Subcutaneous abdominal adipose tissue (tissue), 5 donors: ENCODE data around the gene MEX3D.
A peak's percentile ranks its signal among the peaks of the same experiment; 100 is the strongest.

Experiments used
- H3K27ac ChIP-seq: one replicate; pipeline ENCODE4 v1.7.0; 2013; ENCODE audit warnings: low read depth, mild to moderate bottlenecking, inconsistent platforms, low read length, moderate library complexity
- H3K27me3 ChIP-seq, 5 donors: one replicate each; pipeline ENCODE4 v1.7.0; 2013; ENCODE audit warnings: low read length in 5 of 5, inconsistent platforms in 1 of 5; ENCODE audit not compliant: control insufficient read depth in 5 of 5, insufficient read depth in 4 of 5
- H3K36me3 ChIP-seq, 5 donors: one replicate each; pipeline ENCODE4 v1.7.0; 2013; ENCODE audit warnings: low read length in 5 of 5; ENCODE audit not compliant: control insufficient read depth in 5 of 5, insufficient read depth in 5 of 5
- H3K4me1 ChIP-seq, 5 donors: one replicate each; pipeline ENCODE4 v1.7.0; 2013; ENCODE audit warnings: low read length in 5 of 5, mild to moderate bottlenecking in 3 of 5, moderate library complexity in 1 of 5; ENCODE audit not compliant: control insufficient read depth in 5 of 5, insufficient read depth in 5 of 5
- H3K4me3 ChIP-seq, 5 donors: one replicate each; pipeline ENCODE4 v1.7.0; 2013; ENCODE audit warnings: low read length in 5 of 5, low read depth in 1 of 5
- H3K9ac ChIP-seq, 5 donors: one replicate each; pipeline ENCODE4 v1.7.0; 2013; ENCODE audit warnings: low read length in 5 of 5, mild to moderate bottlenecking in 4 of 5, moderate library complexity in 3 of 5
- H3K9me3 ChIP-seq, 5 donors: one replicate each; pipeline ENCODE4 v1.7.0; 2013; ENCODE audit warnings: low read length in 5 of 5; ENCODE audit not compliant: control insufficient read depth in 5 of 5
- donor health status: healthy.
- donor health status: healthy.
- donor health status: healthy.
- donor health status: healthy.
- donor health status: healthy.

MEX3D gene

GRCh38 chr19:1561236-1561842 lies 6.8 kb downstream of the MEX3D start:
- H3K9me3 ChIP-seq, result no peaks in the 10 kb centered on the region
- H3K27me3 ChIP-seq, result no peaks in the 10 kb centered on the region
- H3K4me1 ChIP-seq, result peaks cover 0 to 22% (median 21%) of the 10 kb centered on the region in 5 donors
- peak overlapping the region in 1 of 5 donors; percentile 6 for H3K4me3 ChIP-seq
- H3K9ac ChIP-seq, result peak overlapping the region in 1 of 5 donors; percentile 68
- peaks cover 0 to 6% (median 4%) of the 10 kb centered on the region in 5 donors for H3K36me3 ChIP-seq
- no peak overlapping the region for H3K27ac ChIP-seq

GRCh38 chr19:1560286-1560882 lies 7.7 kb downstream of the MEX3D start:
- Histone ChIP-seq H3K36me3 (peaks cover 0 to 12% (median 6%) of the 10 kb centered on the region in 5 donors), H3K27ac (no peak overlapping the region)

GRCh38 chr19:1558552-1558951 lies 9.6 kb downstream of the MEX3D start:
- Histone ChIP-seq H3K27me3 (no peaks in the 10 kb centered on the region), H3K4me3 (no peak overlapping the region), H3K9ac (no peak overlapping the region), H3K36me3 (peaks cover 0 to 15% (median 6%) of the 10 kb centered on the region in 5 donors), H3K27ac (no peak overlapping the region), H3K4me1 (peaks cover 0 to 14% (median 13%) of the 10 kb centered on the region in 5 donors), H3K9me3 (no peaks in the 10 kb centered on the region)

More at GRCh38 chr19:1560286-1560882, 7.7 kb downstream of the MEX3D start:
- no peaks in the 10 kb centered on the region for H3K9me3 ChIP-seq
- H3K4me3 ChIP-seq, result no peak overlapping the region
- no peaks in the 10 kb centered on the region for H3K27me3 ChIP-seq
- H3K4me1 ChIP-seq, result peaks cover 0 to 14% (median 13%) of the 10 kb centered on the region in 5 donors
- H3K9ac ChIP-seq, result peak overlapping the region in 2 of 5 donors; percentile 35 to 68

GRCh38 chr19:1556390-1557070 lies 11.6 kb downstream of the MEX3D start:
- peaks cover 0 to 14% (median 13%) of the 10 kb centered on the region in 5 donors for H3K4me1 ChIP-seq

GRCh38 chr19:1555487-1556389 lies 12.4 kb downstream of the MEX3D start:
- H3K36me3 ChIP-seq, result peaks cover 0 to 15% (median 6%) of the 10 kb centered on the region in 5 donors
- H3K4me1 ChIP-seq, result peaks cover 0 to 7% (median 7%) of the 10 kb centered on the region in 5 donors
- H3K9me3 ChIP-seq, result no peaks in the 10 kb centered on the region
- H3K27ac ChIP-seq, result no peak overlapping the region
- H3K9ac ChIP-seq, result no peak overlapping the region
- peaks cover 0 to 4% (median 0%) of the 10 kb centered on the region in 5 donors for H3K27me3 ChIP-seq
- no peak overlapping the region for H3K4me3 ChIP-seq

More at GRCh38 chr19:1556390-1557070, 11.6 kb downstream of the MEX3D start:
- H3K27me3 ChIP-seq, result peaks cover 0 to 3% (median 0%) of the 10 kb centered on the region in 5 donors
- H3K27ac ChIP-seq, result no peak overlapping the region
- H3K4me3 ChIP-seq, result no peak overlapping the region
- no peak overlapping the region for H3K9ac ChIP-seq
- H3K36me3 ChIP-seq, result peaks cover 0 to 15% (median 6%) of the 10 kb centered on the region in 5 donors
- no peaks in the 10 kb centered on the region for H3K9me3 ChIP-seq

GRCh38 chr19:1554968-1555367 lies 13.2 kb downstream of the MEX3D start:
- H3K9ac ChIP-seq, result no peak overlapping the region
- H3K4me3 ChIP-seq, result no peak overlapping the region
- no peak overlapping the region for H3K27ac ChIP-seq
- peaks cover 0 to 15% (median 6%) of the 10 kb centered on the region in 5 donors for H3K36me3 ChIP-seq
- peaks cover 0 to 4% (median 0%) of the 10 kb centered on the region in 5 donors for H3K27me3 ChIP-seq
- no peaks in the 10 kb centered on the region for H3K9me3 ChIP-seq
- no peaks in the 10 kb centered on the region for H3K4me1 ChIP-seq

- Histone ChIP-seq H3K27ac (no peak overlapping the region), H3K4me1 (no peaks in the 10 kb centered on the region), H3K9me3 (no peaks in the 10 kb centered on the region), H3K9ac (no peak overlapping the region), H3K36me3 (peaks cover 0 to 15% (median 6%) of the 10 kb centered on the region in 5 donors), H3K27me3 (peaks cover 0 to 6% (median 0%) of the 10 kb centered on the region in 5 donors), H3K4me3 (no peak overlapping the region)
These were observed 14.7 kb downstream of the MEX3D start for GRCh38 chr19:1553415-1553814.

- Histone ChIP-seq H3K27ac (no peak overlapping the region), H3K4me1 (peaks cover 0 to under 1% (median 0%) of the 10 kb centered on the region in 5 donors), H3K36me3 (peaks cover 0 to 11% (median 1%) of the 10 kb centered on the region in 5 donors), H3K27me3 (peaks cover 0 to 6% (median 0%) of the 10 kb centered on the region in 5 donors), H3K4me3 (no peak overlapping the region), H3K9me3 (no peaks in the 10 kb centered on the region), H3K9ac (peak overlapping the region in 1 of 5 donors; percentile 3)
These were observed 16.8 kb downstream of the MEX3D start for GRCh38 chr19:1551068-1552040.
